Measurements from ENCODE around the gene RHBDL2. TPM values are rescaled to one million over a fixed set of nuclear protein-coding genes. Genes with fewer than 3 reads are reported as not detected.

RHBDL2 gene
- total and polyA plus RNA-seq, 9 of the 15 experiments (the other 6 are each of a cell fraction or from before 2014, with no cell fraction given): not detected

DNA sequence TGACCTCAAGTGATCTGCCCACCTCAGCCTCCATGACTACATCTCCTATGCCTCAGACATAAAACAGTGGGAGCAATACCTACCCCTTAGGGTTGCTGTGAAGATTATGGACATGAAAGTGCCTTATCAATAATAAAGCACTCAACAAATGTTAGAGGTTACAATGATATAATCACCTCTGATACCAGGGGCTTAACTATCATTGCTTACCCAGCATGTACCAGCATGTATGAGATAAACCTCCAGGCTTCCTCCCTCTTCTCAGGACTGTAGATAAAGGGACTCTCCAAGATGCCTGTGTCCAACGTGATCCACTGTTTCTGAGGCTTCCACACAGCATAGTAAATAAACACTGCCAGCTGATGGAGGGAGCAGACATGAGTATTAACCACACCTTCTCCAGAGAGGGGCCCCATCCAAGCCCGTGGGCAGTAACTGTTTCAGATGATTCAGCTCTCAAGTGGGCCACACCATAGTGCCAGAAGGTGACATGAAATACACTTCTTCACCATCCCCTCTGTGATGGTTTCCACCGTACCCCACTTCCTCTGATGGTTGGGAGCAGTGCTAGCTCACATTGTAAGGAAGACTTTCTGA is 26.2 kb downstream of the RHBDL2 start (continued):
- TF ChIP-seq RUNX1 (IDR thresholded peaks at IDR 0.05; ENCODE audit: low read depth) (0 out of 2 replicates have a peak, but pooled peaks have one; percentile 79), ARNT (IDR thresholded peaks at IDR 0.05) (peak in 1 of 2 experiments; percentile 73; a peak in 2 of 4 replicates), ZBTB33 (CRISPR knock-in tag; IDR thresholded peaks at IDR 0.05) (no peak), PYGO2 (tag; IDR thresholded peaks at IDR 0.05) (peak; percentile 70; the same call in 1 of the 2 replicates), RBM34 (IDR thresholded peaks at IDR 0.05; ENCODE audit: borderline replicate concordance, insufficient read depth, low read length) (no peak), ARHGAP35 (IDR thresholded peaks at IDR 0.05; ENCODE audit: partially characterized antibody) (no peak), ZNF778 (CRISPR knock-in tag; IDR thresholded peaks at IDR 0.05) (no peak), PHF20 (IDR thresholded peaks at IDR 0.05; ENCODE audit: partially characterized antibody) (no peak), RNF2 (IDR thresholded peaks at IDR 0.05) (0 out of 2 replicates have a peak, but pooled peaks have one; percentile 44), HOXB6 (CRISPR knock-in tag; IDR thresholded peaks at IDR 0.05; ENCODE audit: borderline replicate concordance) (no peak), ARID2 (IDR thresholded peaks at IDR 0.05) (no peak), ZKSCAN8 (CRISPR knock-in tag; IDR thresholded peaks at IDR 0.05) (peak; percentile 77; the same call in 1 of the 2 replicates), JUNB (CRISPR knock-in tag; conservative IDR thresholded peaks at IDR 0.05) (no peak), ZNF77 (CRISPR knock-in tag; IDR thresholded peaks at IDR 0.05) (no peak), ZKSCAN1 (IDR thresholded peaks at IDR 0.05; ENCODE audit: low read depth, low read length) (no peak), SRSF9 (IDR thresholded peaks at IDR 0.05; ENCODE audit: borderline replicate concordance, low read depth, low read length) (no peak), NFYB (IDR thresholded peaks at IDR 0.05; ENCODE audit: extremely low read depth, insufficient read length) (no peak), ZNF311 (CRISPR knock-in tag; IDR thresholded peaks at IDR 0.05) (no peak), PHF8 (IDR thresholded peaks at IDR 0.05; ENCODE audit: borderline replicate concordance, low read length) (no peak), KDM1A (IDR thresholded peaks at IDR 0.05) (peak; percentile 93 to 95), KDM4B (IDR thresholded peaks at IDR 0.05; ENCODE audit: borderline replicate concordance in 2 of 2, low read depth in 1 of 2) (no peak), HIVEP1 (CRISPR knock-in tag; IDR thresholded peaks at IDR 0.05) (no peak), MTA2 (IDR thresholded peaks at IDR 0.05; ENCODE audit: low read depth) (peak; percentile 94)
- TF ChIP-seq, protein P1, sequence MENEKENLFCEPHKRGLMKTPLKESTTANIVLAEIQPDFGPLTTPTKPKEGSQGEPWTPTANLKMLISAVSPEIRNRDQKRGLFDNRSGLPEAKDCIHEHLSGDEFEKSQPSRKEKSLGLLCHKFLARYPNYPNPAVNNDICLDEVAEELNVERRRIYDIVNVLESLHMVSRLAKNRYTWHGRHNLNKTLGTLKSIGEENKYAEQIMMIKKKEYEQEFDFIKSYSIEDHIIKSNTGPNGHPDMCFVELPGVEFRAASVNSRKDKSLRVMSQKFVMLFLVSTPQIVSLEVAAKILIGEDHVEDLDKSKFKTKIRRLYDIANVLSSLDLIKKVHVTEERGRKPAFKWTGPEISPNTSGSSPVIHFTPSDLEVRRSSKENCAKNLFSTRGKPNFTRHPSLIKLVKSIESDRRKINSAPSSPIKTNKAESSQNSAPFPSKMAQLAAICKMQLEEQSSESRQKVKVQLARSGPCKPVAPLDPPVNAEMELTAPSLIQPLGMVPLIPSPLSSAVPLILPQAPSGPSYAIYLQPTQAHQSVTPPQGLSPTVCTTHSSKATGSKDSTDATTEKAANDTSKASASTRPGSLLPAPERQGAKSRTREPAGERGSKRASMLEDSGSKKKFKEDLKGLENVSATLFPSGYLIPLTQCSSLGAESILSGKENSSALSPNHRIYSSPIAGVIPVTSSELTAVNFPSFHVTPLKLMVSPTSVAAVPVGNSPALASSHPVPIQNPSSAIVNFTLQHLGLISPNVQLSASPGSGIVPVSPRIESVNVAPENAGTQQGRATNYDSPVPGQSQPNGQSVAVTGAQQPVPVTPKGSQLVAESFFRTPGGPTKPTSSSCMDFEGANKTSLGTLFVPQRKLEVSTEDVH (IDR thresholded peaks at IDR 0.05; ENCODE audit: low read depth, partially characterized antibody): no peak
- TF ChIP-seq, protein P2, sequence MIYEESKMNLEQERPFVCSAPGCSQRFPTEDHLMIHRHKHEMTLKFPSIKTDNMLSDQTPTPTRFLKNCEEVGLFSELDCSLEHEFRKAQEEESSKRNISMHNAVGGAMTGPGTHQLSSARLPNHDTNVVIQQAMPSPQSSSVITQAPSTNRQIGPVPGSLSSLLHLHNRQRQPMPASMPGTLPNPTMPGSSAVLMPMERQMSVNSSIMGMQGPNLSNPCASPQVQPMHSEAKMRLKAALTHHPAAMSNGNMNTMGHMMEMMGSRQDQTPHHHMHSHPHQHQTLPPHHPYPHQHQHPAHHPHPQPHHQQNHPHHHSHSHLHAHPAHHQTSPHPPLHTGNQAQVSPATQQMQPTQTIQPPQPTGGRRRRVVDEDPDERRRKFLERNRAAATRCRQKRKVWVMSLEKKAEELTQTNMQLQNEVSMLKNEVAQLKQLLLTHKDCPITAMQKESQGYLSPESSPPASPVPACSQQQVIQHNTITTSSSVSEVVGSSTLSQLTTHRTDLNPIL (CRISPR knock-in tag; IDR thresholded peaks at IDR 0.05): no peak

Data from K562 (cell line).